Hepatocyte (in vitro differentiated cells): ENCODE measurements around the gene IL6. TPM values are rescaled to one million over a fixed set of nuclear protein-coding genes. Genes with fewer than 3 reads are reported as not detected.

Source experiments
- DNase-seq: peaks from one replicate; pipeline ENCODE4 v3.0.0-alpha.2; 2016; ENCODE audit warnings: low spot score
- H2AFZ ChIP-seq: fragments of 200-600 bp; sonication (generic); 2 replicates; pipeline ENCODE4 v1.6.0; 2016; ENCODE audit warnings: antibody characterized with exemption, mild to moderate bottlenecking
- H3K27ac ChIP-seq: fragments of 200-600 bp; sonication (generic); 2 replicates; pipeline ENCODE4 v1.5.1; 2016; ENCODE audit warnings: mild to moderate bottlenecking
- H3K27me3 ChIP-seq: fragments of 200-600 bp; sonication (generic); 2 replicates; pipeline ENCODE4 v1.6.1; 2016
- H3K36me3 ChIP-seq: fragments of 200-600 bp; sonication (generic); replicated peaks from 2 replicates; pipeline ENCODE4 v1.5.1; 2016; ENCODE audit warnings: low read depth; ENCODE audit not compliant: insufficient read depth
- H3K4me1 ChIP-seq: fragments of 200-600 bp; sonication (generic); 2 replicates; pipeline ENCODE4 v1.5.1; 2016; ENCODE audit warnings: mild to moderate bottlenecking, moderate library complexity; ENCODE audit not compliant: insufficient read depth
- H3K4me2 ChIP-seq: fragments of 200-600 bp; sonication (generic); 2 replicates; pipeline ENCODE4 v1.6.0; 2016
- H3K4me3 ChIP-seq: fragments of 200-600 bp; sonication (generic); 2 replicates; pipeline ENCODE4 v1.5.1; 2016; ENCODE audit warnings: mild to moderate bottlenecking
- H3K79me2 ChIP-seq: fragments of 200-600 bp; sonication (generic); 2 replicates; pipeline ENCODE4 v1.6.0; 2017; ENCODE audit warnings: mild to moderate bottlenecking
- H3K9me2 ChIP-seq: fragments of 200-600 bp; sonication (generic); replicated peaks from 2 replicates; pipeline ENCODE4 v1.6.0; 2017; ENCODE audit warnings: mild to moderate bottlenecking; ENCODE audit not compliant: insufficient read depth
- H3K9me3 ChIP-seq: fragments of 200-600 bp; sonication (generic); 2 replicates; pipeline ENCODE4 v1.5.1; 2016; ENCODE audit warnings: low read depth, mild to moderate bottlenecking
- H4K20me1 ChIP-seq: fragments of 200-600 bp; sonication (generic); 2 replicates; pipeline ENCODE4 v1.6.0; 2016; ENCODE audit warnings: mild to moderate bottlenecking; ENCODE audit not compliant: insufficient read depth, poor library complexity, severe bottlenecking
- CTCF ChIP-seq: fragments of 200-600 bp; sonication (generic); IDR thresholded peaks from 2 replicates; pipeline ENCODE4 v1.5.1; 2016; ENCODE audit warnings: antibody characterized with exemption, mild to moderate bottlenecking; ENCODE audit not compliant: poor library complexity
- EZH2 ChIP-seq: fragments of 200-600 bp; sonication (generic); IDR thresholded peaks from 2 replicates; pipeline ENCODE4 v1.6.1; 2016; ENCODE audit warnings: antibody characterized with exemption, mild to moderate bottlenecking, borderline replicate concordance
- EZH2phosphoT487 ChIP-seq: fragments of 200-600 bp; sonication (generic); IDR thresholded peaks from one replicate; pipeline ENCODE4 v1.6.1; 2018; ENCODE audit warnings: antibody characterized with exemption, mild to moderate bottlenecking, low read depth, moderate library complexity; ENCODE audit not compliant: unreplicated experiment, severe bottlenecking
- WGBS: methylation state at CpG from one replicate; pipeline ENCODE4 v1.1.6; 2016; ENCODE audit warnings: low lambda C conversion rate; ENCODE audit errors: missing lambda C conversion rate; 5-methylcytosine and 5-hydroxymethylcytosine counted together
- polyA plus RNA-seq: library from polyadenylated mRNA; unstranded; fragments of >200 nt; fragmentation: Nextera tagmentation; extraction: Ambion mirVana; gene quantifications from 2 replicates; pipeline ENCODE4 v1.2.1, GENCODE V29; 2016
- total RNA-seq: library from RNA; depleted of rRNA; stranded (reverse); fragments of >200 nt; gene quantifications from 2 replicates; pipeline ENCODE4 v1.2.3, GENCODE V29; 2014

IL6 gene
- total and polyA plus RNA-seq, 2 experiments from 2014 or later: 3.4 to 4.3 TPM

- Histone ChIP-seq H3K9me2 (no peaks in the 10 kb centered on the region), H3K79me2 (no peaks in the 10 kb centered on the region), H3K9me3 (no peaks in the 10 kb centered on the region), H3K4me1 (no peaks in the 10 kb centered on the region), H3K4me2 (no peak overlapping the region), H3K4me3 (no peak overlapping the region), H3K36me3 (no peaks in the 10 kb centered on the region), H2AFZ (no peak overlapping the region), H4K20me1 (no peaks in the 10 kb centered on the region), H3K27me3 (no peaks in the 10 kb centered on the region), H3K27ac (no peak overlapping the region)
- DNase-seq: no peak
- TF ChIP-seq CTCF (no peak), EZH2phosphoT487 (no peak), EZH2 (no peak)
- 42% methylated on average over 2 of the region's 2 CpGs for WGBS
Measured at GRCh38 chr7:22697876-22698606, 29.0 kb upstream of the IL6 start.

GRCh38 chr7:22698767-22699166 lies 28.2 kb upstream of the IL6 start:
- Histone ChIP-seq H3K9me2 (no peaks in the 10 kb centered on the region), H2AFZ (no peak overlapping the region), H3K36me3 (no peaks in the 10 kb centered on the region), H3K79me2 (no peaks in the 10 kb centered on the region), H3K4me1 (no peaks in the 10 kb centered on the region), H4K20me1 (no peaks in the 10 kb centered on the region), H3K27ac (no peak overlapping the region), H3K4me3 (no peak overlapping the region), H3K27me3 (no peaks in the 10 kb centered on the region), H3K9me3 (no peaks in the 10 kb centered on the region), H3K4me2 (no peak overlapping the region)
- no peak for TF ChIP-seq EZH2
- TF ChIP-seq CTCF: no peak
- TF ChIP-seq EZH2phosphoT487: no peak
- WGBS: 73% methylated on average over 6 of the region's 6 CpGs
- DNase-seq: no peak

GRCh38 chr7:22700559-22701002 lies 26.4 kb upstream of the IL6 start:
- H3K9me3 ChIP-seq: no peaks in the 10 kb centered on the region

More at GRCh38 chr7:22700559-22701002, 26.4 kb upstream of the IL6 start:
- H3K79me2 ChIP-seq: no peaks in the 10 kb centered on the region
- H3K9me2 ChIP-seq: no peaks in the 10 kb centered on the region
- H3K4me1 ChIP-seq: no peaks in the 10 kb centered on the region
- no peak overlapping the region for H3K4me2 ChIP-seq
- no peak for TF ChIP-seq EZH2
- TF ChIP-seq EZH2phosphoT487: no peak
- TF ChIP-seq CTCF: no peak
- no peak for DNase-seq
- H3K4me3 ChIP-seq: no peak overlapping the region
- H3K36me3 ChIP-seq: no peaks in the 10 kb centered on the region
- H3K27ac ChIP-seq: no peak overlapping the region
- H3K27me3 ChIP-seq: no peaks in the 10 kb centered on the region
- WGBS: 78% methylated on average over 1 of the region's 1 CpG
- no peaks in the 10 kb centered on the region for H4K20me1 ChIP-seq
- H2AFZ ChIP-seq: no peak overlapping the region
